Measurements from ENCODE around the gene COL23A1. TPM values are rescaled to one million over a fixed set of nuclear protein-coding genes. Genes with fewer than 3 reads are reported as not detected.

Gene COL23A1
- total and polyA plus RNA-seq, 2 of the 8 experiments (the other 6 are each of a cell fraction or from before 2014, with no cell fraction given), result 3.1 to 4.7 TPM

DNA sequence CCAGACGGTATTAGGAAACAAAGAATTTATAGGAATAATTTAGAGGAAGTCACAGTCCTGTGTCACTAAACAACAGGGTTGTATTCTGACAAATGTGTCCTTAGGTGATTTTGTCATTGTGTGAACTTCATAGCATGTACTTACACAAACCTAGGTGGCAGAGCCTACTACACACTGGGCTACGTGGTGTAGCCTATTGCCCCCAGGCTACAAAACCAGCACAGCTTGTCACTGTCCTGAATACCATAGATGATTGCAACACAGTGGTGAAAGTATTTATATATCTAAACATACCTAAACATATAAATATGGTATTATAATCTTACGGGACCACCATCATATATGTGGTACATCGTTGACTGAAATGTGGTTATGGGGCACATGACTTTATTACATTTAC lies 69.3 kb downstream of the COL23A1 start:
- Histone ChIP-seq H2AFZ (ENCODE audit: low read length) (no peak overlapping the region), H3K9me3 (ENCODE audit: insufficient read depth in 2 of 2, low read depth in 1 of 2, low read length in 1 of 2) (peaks cover 5 to 9% of the 10 kb centered on the region in 2 experiments; a peak in 3 of 4 replicates), H3K14ac (ENCODE audit: insufficient read length) (no peak overlapping the region), H3K9ac (replicated peaks in 1 of 4; ENCODE audit: extremely low read depth in 1 of 4, low read depth in 3 of 4, low read length in 3 of 4) (no peak overlapping the region), H4K20me1 (replicated peaks in 1 of 2; ENCODE audit: control insufficient read depth in 1 of 2, insufficient read depth in 2 of 2, low read length in 2 of 2) (no peaks in the 10 kb centered on the region), H3K27ac (ENCODE audit: low read depth, low read length) (no peak overlapping the region), H3K4me2 (ENCODE audit: insufficient read depth in 1 of 2, low read depth in 2 of 2, low read length in 2 of 2) (no peak overlapping the region), H4K8ac (ENCODE audit: extremely low read depth, insufficient read depth, low read length) (no peak overlapping the region), H2BK20ac (ENCODE audit: low read length) (no peak overlapping the region), H3K56ac (replicated peaks; ENCODE audit: insufficient read length, low read depth, low read length) (no peak overlapping the region), H2BK120ac (replicated peaks; ENCODE audit: low read depth, low read length) (no peak overlapping the region), H4K91ac (replicated peaks; ENCODE audit: insufficient read length, low read length) (no peak overlapping the region), H4K5ac (ENCODE audit: insufficient read length, low read depth, low read length) (no peak overlapping the region), H3K79me1 (ENCODE audit: low read depth, low read length) (no peaks in the 10 kb centered on the region), H2BK15ac (ENCODE audit: low read length) (no peak overlapping the region), H3K4ac (replicated peaks; ENCODE audit: insufficient read length, low read depth, low read length) (no peak overlapping the region), H3K79me2 (ENCODE audit: control insufficient read depth in 1 of 2, insufficient read depth in 2 of 2, low read length in 2 of 2) (no peaks in the 10 kb centered on the region), H2BK12ac (ENCODE audit: low read depth, low read length) (no peak overlapping the region), H2AK5ac (ENCODE audit: low read depth, low read length) (no peak overlapping the region), H3K23me2 (ENCODE audit: low read depth, low read length) (peaks cover 4% of the 10 kb centered on the region; the same call in 1 of the 2 replicates), H3K23ac (ENCODE audit: insufficient read length) (no peak overlapping the region), H3K27me3 (replicated peaks in 1 of 4; ENCODE audit: control insufficient read depth in 3 of 4, extremely low read depth in 1 of 4, insufficient read depth in 3 of 4, low read length in 3 of 4) (no peaks in the 10 kb centered on the region), H2BK5ac (ENCODE audit: low read depth, low read length) (no peak overlapping the region), H3K4me1 (replicated peaks in 1 of 4; ENCODE audit: control insufficient read depth in 3 of 4, insufficient read depth in 4 of 4, low read length in 3 of 4) (peaks cover 0 to 1% (median under 1%) of the 10 kb centered on the region in 4 experiments; a peak in 5 of 7 replicates), H3K36me3 (ENCODE audit: control insufficient read depth in 2 of 4, insufficient read depth in 4 of 4, low read length in 3 of 4) (no peaks in the 10 kb centered on the region), H3K4me3 (ENCODE audit: extremely low read depth in 1 of 4, insufficient read depth in 2 of 4, low read depth in 3 of 4, low read length in 4 of 4) (no peak overlapping the region), H3K18ac (ENCODE audit: extremely low read depth, low read length) (no peak overlapping the region)
- 92% methylated on average over 4 of the region's 4 CpGs; no CpG with 5 or more reads in 1 of the 2 experiments for WGBS, 2 experiments (ENCODE audit: extremely low coverage in 1 of 2, insufficient coverage in 1 of 2, insufficient read length in 1 of 2, insufficient replicate concordance in 2 of 2, low coverage in 1 of 2, low lambda C conversion rate in 2 of 2, missing lambda C conversion rate in 1 of 2)
- TF ChIP-seq, protein P1, sequence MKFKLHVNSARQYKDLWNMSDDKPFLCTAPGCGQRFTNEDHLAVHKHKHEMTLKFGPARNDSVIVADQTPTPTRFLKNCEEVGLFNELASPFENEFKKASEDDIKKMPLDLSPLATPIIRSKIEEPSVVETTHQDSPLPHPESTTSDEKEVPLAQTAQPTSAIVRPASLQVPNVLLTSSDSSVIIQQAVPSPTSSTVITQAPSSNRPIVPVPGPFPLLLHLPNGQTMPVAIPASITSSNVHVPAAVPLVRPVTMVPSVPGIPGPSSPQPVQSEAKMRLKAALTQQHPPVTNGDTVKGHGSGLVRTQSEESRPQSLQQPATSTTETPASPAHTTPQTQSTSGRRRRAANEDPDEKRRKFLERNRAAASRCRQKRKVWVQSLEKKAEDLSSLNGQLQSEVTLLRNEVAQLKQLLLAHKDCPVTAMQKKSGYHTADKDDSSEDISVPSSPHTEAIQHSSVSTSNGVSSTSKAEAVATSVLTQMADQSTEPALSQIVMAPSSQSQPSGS (IDR thresholded peaks at IDR 0.05; ENCODE audit: low read length), result no peak
- TF ChIP-seq ZNF274 (IDR thresholded peaks at IDR 0.05; ENCODE audit: borderline replicate concordance, extremely low read depth, low read length) (no peak), EP300 (IDR thresholded peaks at IDR 0.05; ENCODE audit: borderline replicate concordance in 1 of 2, low read depth in 2 of 2, low read length in 2 of 2) (no peak), SIRT6 (IDR thresholded peaks at IDR 0.05; ENCODE audit: low read length) (no peak), CEBPB (IDR thresholded peaks at IDR 0.05; ENCODE audit: low read depth, low read length) (no peak)
- FAIRE-seq (no peak), DNase-seq (ENCODE audit: low read depth in 1 of 2, low spot score in 2 of 2) (no peak)
- CTCF ChIA-PET (ENCODE audit: partially characterized antibody), result interaction anchor here (0.6 to 0.8 kb wide), 2 partner anchors 61 to 236 kb away, joined by 3 read pairs; no protein-coding TSS in a partner anchor
- POLR2A ChIA-PET (ENCODE audit: partially characterized antibody), result no interaction called here

Data from H1 (cell line).